ENCODE measurements around the gene AGBL3. TPM values are rescaled to one million over a fixed set of nuclear protein-coding genes. Genes with fewer than 3 reads are reported as not detected.

Gene AGBL3
- polyA plus RNA-seq, 2 of the 4 experiments (the other 2 are of a cell fraction): 2.2 to 4.3 TPM

DNA sequence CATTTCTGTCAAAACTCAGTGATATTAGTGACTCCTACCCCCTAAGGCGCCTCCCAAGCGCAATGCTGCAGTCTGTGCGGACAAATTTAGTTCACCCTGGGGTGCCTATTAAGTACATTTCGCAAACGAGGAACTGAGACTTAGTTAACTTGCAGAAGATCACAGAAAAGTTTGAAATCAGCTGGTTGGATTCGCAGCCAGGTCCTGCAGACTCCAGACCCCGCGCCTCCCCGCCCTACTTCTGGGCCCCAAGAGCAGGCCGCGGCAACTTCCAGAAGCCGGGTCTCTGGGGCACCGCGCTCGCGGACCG lies 183.6 kb downstream of the AGBL3 start:
- Histone ChIP-seq H3K4me3 (peak overlapping the region; percentile 87), H3K27ac (peak overlapping the region; percentile 96 to 99), H3K4me1 (peaks cover 25% of the 10 kb centered on the region), H3K9me3 (no peaks in the 10 kb centered on the region), H3K4me2 (peak overlapping the region; percentile 94)
- FAIRE-seq (no peak), DNase-seq (ENCODE audit: low read depth in 1 of 2, low spot score in 1 of 2) (no peak), ATAC-seq (no peak)
- 5% methylated on average over 11 of the region's 17 CpGs for WGBS (ENCODE audit: missing lambda C conversion rate)
- ChIA-PET CTCF (interaction anchor here (0.9 to 4.0 kb wide), 17 partner anchors 11 to 524 kb away, joined by 3 to 31 read pairs (median 5); partner anchors contain the start of genes AGBL3 and TMEM140), POLR2A (interaction anchor here (0.9 to 1.8 kb wide), 2 partner anchors 22 to 183 kb away, joined by 4 to 7 read pairs; partner anchors contain the start of genes AGBL3 and TMEM140)
- no peak for TF ChIP-seq HOXB13 (CRISPR knock-in tag; IDR thresholded peaks at IDR 0.05; ENCODE audit: low read depth)
- no peak for TF ChIP-seq HOXB5 (CRISPR knock-in tag; IDR thresholded peaks at IDR 0.05)
- no peak for TF ChIP-seq CBX2 (IDR thresholded peaks at IDR 0.05; ENCODE audit: borderline replicate concordance, low read depth)
- TF ChIP-seq, protein P1, sequence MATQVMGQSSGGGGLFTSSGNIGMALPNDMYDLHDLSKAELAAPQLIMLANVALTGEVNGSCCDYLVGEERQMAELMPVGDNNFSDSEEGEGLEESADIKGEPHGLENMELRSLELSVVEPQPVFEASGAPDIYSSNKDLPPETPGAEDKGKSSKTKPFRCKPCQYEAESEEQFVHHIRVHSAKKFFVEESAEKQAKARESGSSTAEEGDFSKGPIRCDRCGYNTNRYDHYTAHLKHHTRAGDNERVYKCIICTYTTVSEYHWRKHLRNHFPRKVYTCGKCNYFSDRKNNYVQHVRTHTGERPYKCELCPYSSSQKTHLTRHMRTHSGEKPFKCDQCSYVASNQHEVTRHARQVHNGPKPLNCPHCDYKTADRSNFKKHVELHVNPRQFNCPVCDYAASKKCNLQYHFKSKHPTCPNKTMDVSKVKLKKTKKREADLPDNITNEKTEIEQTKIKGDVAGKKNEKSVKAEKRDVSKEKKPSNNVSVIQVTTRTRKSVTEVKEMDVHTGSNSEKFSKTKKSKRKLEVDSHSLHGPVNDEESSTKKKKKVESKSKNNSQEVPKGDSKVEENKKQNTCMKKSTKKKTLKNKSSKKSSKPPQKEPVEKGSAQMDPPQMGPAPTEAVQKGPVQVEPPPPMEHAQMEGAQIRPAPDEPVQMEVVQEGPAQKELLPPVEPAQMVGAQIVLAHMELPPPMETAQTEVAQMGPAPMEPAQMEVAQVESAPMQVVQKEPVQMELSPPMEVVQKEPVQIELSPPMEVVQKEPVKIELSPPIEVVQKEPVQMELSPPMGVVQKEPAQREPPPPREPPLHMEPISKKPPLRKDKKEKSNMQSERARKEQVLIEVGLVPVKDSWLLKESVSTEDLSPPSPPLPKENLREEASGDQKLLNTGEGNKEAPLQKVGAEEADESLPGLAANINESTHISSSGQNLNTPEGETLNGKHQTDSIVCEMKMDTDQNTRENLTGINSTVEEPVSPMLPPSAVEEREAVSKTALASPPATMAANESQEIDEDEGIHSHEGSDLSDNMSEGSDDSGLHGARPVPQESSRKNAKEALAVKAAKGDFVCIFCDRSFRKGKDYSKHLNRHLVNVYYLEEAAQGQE (IDR thresholded peaks at IDR 0.05): no peak
- TF ChIP-seq HOXA7 (CRISPR knock-in tag; IDR thresholded peaks at IDR 0.05): no peak
- TF ChIP-seq CEBPB (IDR thresholded peaks at IDR 0.05): no peak
- TF ChIP-seq GATA3 (IDR thresholded peaks at IDR 0.05; ENCODE audit: borderline replicate concordance): no peak
- TF ChIP-seq KDM1A (IDR thresholded peaks at IDR 0.05; ENCODE audit: low read depth): no peak
- TF ChIP-seq JUN (IDR thresholded peaks at IDR 0.05): no peak
- TF ChIP-seq SMC3 (IDR thresholded peaks at IDR 0.05): no peak
- TF ChIP-seq EHF (CRISPR knock-in tag; IDR thresholded peaks at IDR 0.05): no peak
- TF ChIP-seq, protein P2, sequence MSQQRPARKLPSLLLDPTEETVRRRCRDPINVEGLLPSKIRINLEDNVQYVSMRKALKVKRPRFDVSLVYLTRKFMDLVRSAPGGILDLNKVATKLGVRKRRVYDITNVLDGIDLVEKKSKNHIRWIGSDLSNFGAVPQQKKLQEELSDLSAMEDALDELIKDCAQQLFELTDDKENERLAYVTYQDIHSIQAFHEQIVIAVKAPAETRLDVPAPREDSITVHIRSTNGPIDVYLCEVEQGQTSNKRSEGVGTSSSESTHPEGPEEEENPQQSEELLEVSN (IDR thresholded peaks at IDR 0.05; ENCODE audit: borderline replicate concordance, low read depth): no peak
- no peak for TF ChIP-seq CHD2 (IDR thresholded peaks at IDR 0.05; ENCODE audit: low read length, partially characterized antibody)
- no peak for TF ChIP-seq FOSL2 (IDR thresholded peaks at IDR 0.05)
- no peak for TF ChIP-seq FOSL2 (CRISPR knock-in tag; IDR thresholded peaks at IDR 0.05)

DNA sequence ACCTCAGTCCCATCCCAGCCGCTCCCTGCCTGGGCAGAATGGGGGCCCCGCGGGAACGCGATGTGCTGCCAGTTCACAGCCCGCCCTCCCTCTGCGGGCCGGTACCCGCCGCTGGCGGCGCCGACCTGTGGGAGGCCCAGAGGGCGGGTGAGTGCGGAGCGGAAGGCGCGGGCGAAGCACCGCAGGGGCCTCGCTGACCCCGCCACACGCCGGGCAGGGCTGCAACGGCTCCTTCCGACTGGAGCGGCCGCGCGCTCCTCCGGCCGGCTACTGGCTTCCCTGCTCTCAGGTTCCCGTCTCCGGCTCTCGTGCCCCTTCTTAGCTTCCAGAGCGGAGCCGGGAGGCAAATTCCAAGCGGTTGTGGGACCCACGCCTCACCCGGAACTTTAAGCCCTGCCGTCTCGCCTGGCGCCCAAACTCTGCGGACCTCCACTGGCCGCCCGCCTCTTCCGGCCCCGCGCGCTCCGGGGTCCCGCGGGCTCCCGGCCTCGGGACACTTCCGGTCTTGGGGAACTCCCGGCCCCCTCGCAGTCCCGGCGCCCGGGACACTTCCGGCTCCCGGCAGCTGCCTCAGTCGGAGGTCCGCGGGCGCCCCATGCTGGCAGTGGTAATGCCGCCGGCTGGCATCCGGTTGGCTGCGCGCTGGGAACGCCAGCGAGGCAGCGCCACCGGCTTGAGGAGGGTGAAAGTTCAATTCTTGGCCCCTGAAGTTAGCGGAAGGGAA lies 184.1 kb downstream of the AGBL3 start, which contains the start of gene CYREN:
Gene CYREN, minus strand, starts transcription at position 434 of the 724 bp plus-strand sequence. CDS start 1,785 bp downstream, outside the sequence.
- Histone ChIP-seq H3K4me2 (peak within 1 kb of the TSS; percentile 94), H3K9me3 (no peaks in the 10 kb centered on the region), H3K4me3 (peak within 1 kb of the TSS; percentile 87), H3K27ac (peak within 1 kb of the TSS; percentile 96 to 99), H3K4me1 (peaks cover 25% of the 10 kb centered on the region)
- DNase-seq (ENCODE audit: low read depth in 1 of 2, low spot score in 1 of 2): peak; percentile 93 to 97
- peak; percentile 93 to 95 for ATAC-seq
- 1% methylated on average over 20 of the region's 77 CpGs for WGBS (ENCODE audit: missing lambda C conversion rate)
- no peak for FAIRE-seq
- ChIA-PET POLR2A (interaction anchor here (0.7 to 1.8 kb wide), 9 partner anchors 10 to 481 kb away, joined by 3 to 8 read pairs (median 4); partner anchors contain the start of genes AGBL3 and WDR91), CTCF (interaction anchor here (0.9 to 4.0 kb wide), 23 partner anchors 10 to 540 kb away, joined by 3 to 31 read pairs (median 5); partner anchors contain the start of genes AGBL3 and TMEM140)
- TF ChIP-seq, protein P3, sequence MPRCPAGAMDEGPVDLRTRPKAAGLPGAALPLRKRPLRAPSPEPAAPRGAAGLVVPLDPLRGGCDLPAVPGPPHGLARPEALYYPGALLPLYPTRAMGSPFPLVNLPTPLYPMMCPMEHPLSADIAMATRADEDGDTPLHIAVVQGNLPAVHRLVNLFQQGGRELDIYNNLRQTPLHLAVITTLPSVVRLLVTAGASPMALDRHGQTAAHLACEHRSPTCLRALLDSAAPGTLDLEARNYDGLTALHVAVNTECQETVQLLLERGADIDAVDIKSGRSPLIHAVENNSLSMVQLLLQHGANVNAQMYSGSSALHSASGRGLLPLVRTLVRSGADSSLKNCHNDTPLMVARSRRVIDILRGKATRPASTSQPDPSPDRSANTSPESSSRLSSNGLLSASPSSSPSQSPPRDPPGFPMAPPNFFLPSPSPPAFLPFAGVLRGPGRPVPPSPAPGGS (IDR thresholded peaks at IDR 0.05): peak; percentile 75; the same call in 2 of the 3 replicates
- TF ChIP-seq ESRRA (IDR thresholded peaks at IDR 0.05; ENCODE audit: borderline replicate concordance, low read length) (0 out of 2 replicates have a peak, but pooled peaks have one; percentile 41), POLR2A (IDR thresholded peaks at IDR 0.05; ENCODE audit: low read length) (peak; percentile 46), ZNF302 (CRISPR knock-in tag; IDR thresholded peaks at IDR 0.05) (no peak), NPAS2 (CRISPR knock-in tag; IDR thresholded peaks at IDR 0.05; ENCODE audit: borderline replicate concordance) (no peak), KDM5A (IDR thresholded peaks at IDR 0.05) (peak; percentile 68; the same call in 1 of the 2 replicates), TFCP2L1 (CRISPR knock-in tag; IDR thresholded peaks at IDR 0.05) (no peak), RAD21 (conservative IDR thresholded peaks at IDR 0.05 in 1 of 2, IDR thresholded peaks at IDR 0.05 in 1 of 2) (peak; percentile 67 to 84), BHLHE40 (IDR thresholded peaks at IDR 0.05; ENCODE audit: low read depth, low read length) (no peak), GATA3 (IDR thresholded peaks at IDR 0.05; ENCODE audit: borderline replicate concordance) (peak; percentile 29; the same call in 1 of the 2 replicates), CEBPB (IDR thresholded peaks at IDR 0.05) (no peak; a peak in 1 of 4 replicates), EHF (CRISPR knock-in tag; IDR thresholded peaks at IDR 0.05) (peak; percentile 13; the same call in 1 of the 2 replicates), RFX5 (IDR thresholded peaks at IDR 0.05) (peak; percentile 55; the same call in 1 of the 2 replicates)
- TF ChIP-seq, protein P4, sequence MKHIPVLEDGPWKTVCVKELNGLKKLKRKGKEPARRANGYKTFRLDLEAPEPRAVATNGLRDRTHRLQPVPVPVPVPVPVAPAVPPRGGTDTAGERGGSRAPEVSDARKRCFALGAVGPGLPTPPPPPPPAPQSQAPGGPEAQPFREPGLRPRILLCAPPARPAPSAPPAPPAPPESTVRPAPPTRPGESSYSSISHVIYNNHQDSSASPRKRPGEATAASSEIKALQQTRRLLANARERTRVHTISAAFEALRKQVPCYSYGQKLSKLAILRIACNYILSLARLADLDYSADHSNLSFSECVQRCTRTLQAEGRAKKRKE (CRISPR knock-in tag; IDR thresholded peaks at IDR 0.05; ENCODE audit: low read depth): peak; percentile 15; the same call in 1 of the 2 replicates
- TF ChIP-seq, protein P5, sequence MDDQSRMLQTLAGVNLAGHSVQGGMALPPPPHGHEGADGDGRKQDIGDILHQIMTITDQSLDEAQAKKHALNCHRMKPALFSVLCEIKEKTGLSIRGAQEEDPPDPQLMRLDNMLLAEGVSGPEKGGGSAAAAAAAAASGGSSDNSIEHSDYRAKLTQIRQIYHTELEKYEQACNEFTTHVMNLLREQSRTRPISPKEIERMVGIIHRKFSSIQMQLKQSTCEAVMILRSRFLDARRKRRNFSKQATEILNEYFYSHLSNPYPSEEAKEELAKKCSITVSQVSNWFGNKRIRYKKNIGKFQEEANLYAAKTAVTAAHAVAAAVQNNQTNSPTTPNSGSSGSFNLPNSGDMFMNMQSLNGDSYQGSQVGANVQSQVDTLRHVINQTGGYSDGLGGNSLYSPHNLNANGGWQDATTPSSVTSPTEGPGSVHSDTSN (IDR thresholded peaks at IDR 0.05): peak; percentile 38
- TF ChIP-seq, protein P6, sequence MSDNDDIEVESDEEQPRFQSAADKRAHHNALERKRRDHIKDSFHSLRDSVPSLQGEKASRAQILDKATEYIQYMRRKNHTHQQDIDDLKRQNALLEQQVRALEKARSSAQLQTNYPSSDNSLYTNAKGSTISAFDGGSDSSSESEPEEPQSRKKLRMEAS (IDR thresholded peaks at IDR 0.05): peak; percentile 84; the same call in 1 of the 2 replicates
